ENCODE measurements around the gene TBX18. TPM values are rescaled to one million over a fixed set of nuclear protein-coding genes. Genes with fewer than 3 reads are reported as not detected.

The TBX18 gene
- total RNA-seq, result not detected in 2 replicates

- intact Hi-C loops (cut with micrococcal nuclease), result loop anchor here (1.0 to 10.0 kb wide), 2 partner anchors 9 to 910 kb away; partner anchors contain the start of genes CYB5R4 and RIPPLY2
Measured at GRCh38 chr6:84764332-84765049, at the start of gene TBX18. TBX18 (minus strand) TSS chr6:84764598; CDS start chr6:84764181, 417 bp downstream.

- intact Hi-C loops (cut with micrococcal nuclease), result no loop called here
Measured at GRCh38 chr6:84811351-84811750, 47.0 kb upstream of the TBX18 start.

- intact Hi-C loops (cut with micrococcal nuclease), result no loop called here
Measured at GRCh38 chr6:84809455-84809854, 45.1 kb upstream of the TBX18 start.

GRCh38 chr6:84808491-84809061, 44.2 kb upstream of the TBX18 start:
- intact Hi-C loops (cut with micrococcal nuclease), result no loop called here

GRCh38 chr6:84805145-84805544, 40.7 kb upstream of the TBX18 start:
- intact Hi-C loops (cut with micrococcal nuclease), result no loop called here

GRCh38 chr6:84804720-84805119, 40.3 kb upstream of the TBX18 start:
- intact Hi-C loops (cut with micrococcal nuclease), result no loop called here

- intact Hi-C loops (cut with micrococcal nuclease), result no loop called here
Measured at GRCh38 chr6:84801250-84801649, 36.9 kb upstream of the TBX18 start.

GRCh38 chr6:84798257-84798656, 33.9 kb upstream of the TBX18 start:
- intact Hi-C loops (cut with micrococcal nuclease), result no loop called here

GRCh38 chr6:84796343-84796742, 31.9 kb upstream of the TBX18 start:
- intact Hi-C loops (cut with micrococcal nuclease), result no loop called here

- intact Hi-C loops (cut with micrococcal nuclease), result no loop called here
Measured at GRCh38 chr6:84791927-84792326, 27.5 kb upstream of the TBX18 start.

GRCh38 chr6:84791233-84791632, 26.8 kb upstream of the TBX18 start:
- intact Hi-C loops (cut with micrococcal nuclease), result no loop called here

GRCh38 chr6:84789170-84789569, 24.8 kb upstream of the TBX18 start:
- intact Hi-C loops (cut with micrococcal nuclease), result no loop called here

- intact Hi-C loops (cut with micrococcal nuclease), result no loop called here
Measured at GRCh38 chr6:84788689-84789088, 24.3 kb upstream of the TBX18 start.

GRCh38 chr6:84785671-84786070, 21.3 kb upstream of the TBX18 start:
- intact Hi-C loops (cut with micrococcal nuclease), result no loop called here

- intact Hi-C loops (cut with micrococcal nuclease), result loop anchor here (10.0 kb wide), 2 partner anchors 355 to 895 kb away; no protein-coding TSS in a partner anchor
Measured at GRCh38 chr6:84779917-84780316, 15.5 kb upstream of the TBX18 start.

- intact Hi-C loops (cut with micrococcal nuclease), result loop anchor here (10.0 kb wide), 2 partner anchors 355 to 895 kb away; no protein-coding TSS in a partner anchor
Measured at GRCh38 chr6:84779380-84779779, 15.0 kb upstream of the TBX18 start.

- intact Hi-C loops (cut with micrococcal nuclease), result loop anchor here (10.0 kb wide), 2 partner anchors 353 to 893 kb away; no protein-coding TSS in a partner anchor
Measured at GRCh38 chr6:84777888-84778287, 13.5 kb upstream of the TBX18 start.

- intact Hi-C loops (cut with micrococcal nuclease), result loop anchor here (10.0 kb wide), 2 partner anchors 352 to 892 kb away; no protein-coding TSS in a partner anchor
Measured at GRCh38 chr6:84776392-84776791, 12.0 kb upstream of the TBX18 start.

GRCh38 chr6:84775751-84776150, 11.4 kb upstream of the TBX18 start:
- intact Hi-C loops (cut with micrococcal nuclease), result loop anchor here (10.0 kb wide), 2 partner anchors 351 to 891 kb away; no protein-coding TSS in a partner anchor

GRCh38 chr6:84774985-84775284, 10.5 kb upstream of the TBX18 start:
- intact Hi-C loops (cut with micrococcal nuclease), result loop anchor here (10.0 kb wide), 2 partner anchors 350 to 890 kb away; no protein-coding TSS in a partner anchor

GRCh38 chr6:84774157-84774984, 10.0 kb upstream of the TBX18 start:
- intact Hi-C loops (cut with micrococcal nuclease), result loop anchor here (10.0 kb wide), 2 partner anchors 350 to 890 kb away; no protein-coding TSS in a partner anchor

All from T-helper 2 cell treated with Interferon-gamma antibody and Interleukin-4, amounts not matched to agents 100 ng/mL and 5 ng/mL, for 36 hours (primary cell).